Gastroesophageal sphincter (tissue), 3 donors: ENCODE measurements around the gene PTCD3.

Experiments
- POLR2AphosphoS5 ChIP-seq: sonication (generic); formaldehyde crosslinking; IDR thresholded peaks from one replicate; pipeline ENCODE4 v1.6.1; 2017; ENCODE audit warnings: antibody characterized with exemption
- TF ChIP-seq, protein P1 (sequence below), 4 experiments: fragments of 200-600 bp in 2 of 4; fragments of 450-650 bp in 2 of 4; sonication (generic) in 1 of 4; IDR thresholded peaks; one replicate each; pipeline ENCODE4 v1.5.1; 2017 to 2019; ENCODE audit warnings: antibody characterized with exemption in 4 of 4, mild to moderate bottlenecking in 2 of 4, moderate library complexity in 2 of 4

DNA sequence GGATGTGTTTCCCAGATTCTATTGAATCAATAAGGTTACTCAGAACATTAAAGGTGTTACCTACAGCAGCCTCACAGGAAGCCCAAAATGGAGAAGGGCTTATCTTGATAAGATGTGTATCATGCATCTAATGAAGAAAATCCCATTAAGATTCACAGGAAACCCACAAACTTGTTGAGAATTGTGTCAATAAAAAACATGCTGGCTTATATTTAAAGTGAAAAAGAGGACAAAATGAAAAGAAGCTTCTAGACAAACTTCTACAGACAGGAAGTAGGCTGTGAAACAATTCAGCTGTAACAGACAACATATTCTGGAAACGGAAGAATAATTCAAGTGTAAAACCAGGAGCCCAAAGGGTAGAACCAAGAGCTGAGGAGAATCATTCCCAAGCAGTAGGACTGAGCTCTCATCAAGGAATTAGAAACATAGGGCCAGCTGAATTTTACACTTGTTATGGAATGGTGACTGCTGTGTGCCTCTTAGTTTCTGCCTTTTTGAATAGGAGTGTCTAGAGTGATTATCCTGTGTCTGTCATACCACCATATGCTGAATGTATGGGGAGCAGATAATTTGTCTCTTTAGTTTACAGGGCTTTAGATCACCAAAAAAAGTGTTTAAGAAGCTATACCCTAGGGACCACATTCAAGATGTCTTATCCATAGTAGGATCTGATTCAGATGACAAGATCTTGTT, 79.6 kb downstream of the PTCD3 start:
- TF ChIP-seq, protein P1, sequence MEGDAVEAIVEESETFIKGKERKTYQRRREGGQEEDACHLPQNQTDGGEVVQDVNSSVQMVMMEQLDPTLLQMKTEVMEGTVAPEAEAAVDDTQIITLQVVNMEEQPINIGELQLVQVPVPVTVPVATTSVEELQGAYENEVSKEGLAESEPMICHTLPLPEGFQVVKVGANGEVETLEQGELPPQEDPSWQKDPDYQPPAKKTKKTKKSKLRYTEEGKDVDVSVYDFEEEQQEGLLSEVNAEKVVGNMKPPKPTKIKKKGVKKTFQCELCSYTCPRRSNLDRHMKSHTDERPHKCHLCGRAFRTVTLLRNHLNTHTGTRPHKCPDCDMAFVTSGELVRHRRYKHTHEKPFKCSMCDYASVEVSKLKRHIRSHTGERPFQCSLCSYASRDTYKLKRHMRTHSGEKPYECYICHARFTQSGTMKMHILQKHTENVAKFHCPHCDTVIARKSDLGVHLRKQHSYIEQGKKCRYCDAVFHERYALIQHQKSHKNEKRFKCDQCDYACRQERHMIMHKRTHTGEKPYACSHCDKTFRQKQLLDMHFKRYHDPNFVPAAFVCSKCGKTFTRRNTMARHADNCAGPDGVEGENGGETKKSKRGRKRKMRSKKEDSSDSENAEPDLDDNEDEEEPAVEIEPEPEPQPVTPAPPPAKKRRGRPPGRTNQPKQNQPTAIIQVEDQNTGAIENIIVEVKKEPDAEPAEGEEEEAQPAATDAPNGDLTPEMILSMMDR (IDR thresholded peaks at IDR 0.05) = no peak
- TF ChIP-seq POLR2AphosphoS5 = no peak
